Measurements from ENCODE around the gene RBMS3.
"Not testable (repeated sequence)": the region's sequence is repeated elsewhere in the genome, so short reads cannot be mapped to it uniquely, and the experiment has no call there.

The RBMS3 gene

DNA sequence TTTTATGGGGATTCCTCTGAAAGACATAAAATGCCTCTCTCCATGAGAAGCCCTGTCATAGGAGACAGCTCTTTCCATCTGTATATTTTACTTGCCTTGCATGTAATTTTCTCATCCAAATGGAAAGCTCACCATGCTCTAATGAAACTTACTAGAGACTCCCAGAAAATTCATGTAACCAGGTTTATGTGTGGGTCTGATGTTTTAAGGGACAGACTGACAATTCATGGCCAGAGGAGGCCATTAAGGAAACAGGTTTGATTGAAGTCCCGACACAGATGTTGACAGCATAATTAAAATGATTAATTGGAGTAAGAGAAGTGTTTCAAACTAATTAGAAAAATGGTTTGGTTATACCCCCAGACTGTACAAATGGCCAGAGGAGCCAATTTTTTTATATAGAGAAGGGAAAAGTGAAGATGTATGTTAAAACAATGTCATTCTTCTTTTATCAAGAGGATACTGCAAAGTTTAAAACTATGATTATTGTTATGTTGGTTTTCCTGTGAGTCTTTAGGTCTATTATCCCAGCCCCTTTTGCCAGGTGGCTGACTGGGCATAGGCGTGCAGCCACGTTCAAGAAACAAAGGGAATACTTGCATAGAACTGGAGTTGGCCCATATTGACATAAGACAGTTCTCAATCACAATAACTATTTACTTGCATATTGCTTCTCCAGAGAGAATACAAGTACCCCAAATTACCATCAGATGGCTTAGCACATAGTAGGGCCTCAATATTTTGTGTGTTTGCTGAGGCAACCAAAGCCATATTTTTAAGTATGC, 64.8 kb downstream of the RBMS3 start:
- no peak for DNase-seq

DNA sequence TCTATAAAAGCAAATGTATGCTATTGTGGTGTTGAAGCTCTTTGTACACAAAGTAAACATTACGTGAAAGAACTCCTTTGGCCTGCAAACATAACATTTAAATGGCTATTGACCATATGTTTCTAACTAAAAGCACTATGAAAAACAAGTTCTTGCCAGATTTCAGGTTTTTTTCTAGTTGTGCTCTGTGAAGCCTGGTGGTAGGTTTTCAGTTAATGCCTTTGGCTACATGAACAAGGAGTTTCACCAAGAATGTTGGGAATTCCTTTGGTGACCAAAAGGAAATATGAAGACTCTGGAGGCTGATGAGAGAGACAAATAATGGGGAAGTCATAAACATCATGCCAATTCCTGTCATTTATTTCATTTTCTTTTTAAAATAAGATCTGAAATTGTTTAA, 66.0 kb downstream of the RBMS3 start:
- DNase-seq: no peak

DNA sequence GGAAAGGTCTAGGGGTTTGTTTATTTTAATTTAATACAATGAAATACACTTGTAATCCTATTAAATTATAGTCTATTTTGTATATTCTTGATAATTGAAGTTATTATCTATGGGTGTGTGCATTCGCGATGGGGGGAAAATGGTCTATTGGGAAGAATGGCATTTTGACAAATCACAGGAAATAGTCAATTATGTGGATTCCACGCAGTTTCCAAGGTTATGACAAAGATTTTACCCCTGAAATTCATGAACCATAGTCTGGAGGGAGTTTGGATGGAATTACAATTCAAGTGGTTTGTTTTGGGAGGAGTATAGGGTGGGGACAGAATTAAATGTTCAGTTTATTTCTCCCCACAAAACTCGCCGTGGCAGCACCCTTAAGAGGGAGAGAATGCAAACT, 66.5 kb downstream of the RBMS3 start:
- no peak for DNase-seq

DNA sequence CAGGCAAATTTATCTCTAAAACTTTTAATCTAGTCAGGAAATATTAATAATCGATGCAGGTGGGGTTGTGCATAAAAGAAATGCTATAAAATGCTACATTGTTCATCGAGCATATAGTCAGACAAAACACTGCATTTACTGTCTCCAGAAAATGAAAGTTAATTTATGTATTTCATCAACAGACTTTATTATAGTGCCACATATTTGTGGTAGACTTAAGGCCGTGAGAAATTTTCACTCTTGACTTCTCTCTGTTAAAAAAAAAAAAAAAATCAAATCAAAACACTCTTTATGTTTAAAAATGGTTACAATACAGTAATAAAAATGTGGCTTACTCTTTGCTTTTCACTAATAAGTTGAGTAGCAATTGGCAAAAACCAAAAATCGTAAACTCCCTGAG, 67.4 kb downstream of the RBMS3 start:
- no peak for DNase-seq

DNA sequence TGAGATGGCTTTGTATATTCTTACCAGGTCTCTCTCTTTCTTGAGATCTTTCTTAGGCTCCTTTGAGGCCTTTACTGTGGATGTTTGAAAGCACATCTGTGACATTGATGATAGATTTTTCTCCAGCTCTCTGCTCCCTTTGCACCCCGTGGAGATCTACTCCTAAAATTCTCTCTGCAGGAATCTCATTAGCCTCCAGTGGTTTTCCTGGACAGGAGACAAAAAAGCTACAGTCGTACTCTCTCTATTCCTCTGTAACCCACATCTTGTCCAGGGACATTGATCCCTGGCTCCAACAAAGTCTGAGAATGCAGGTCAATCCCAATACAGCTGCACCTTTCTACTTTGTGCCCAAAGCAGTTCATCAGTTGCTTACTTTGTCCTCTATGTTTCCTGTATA, 68.2 kb downstream of the RBMS3 start:
- DNase-seq: no peak

DNA sequence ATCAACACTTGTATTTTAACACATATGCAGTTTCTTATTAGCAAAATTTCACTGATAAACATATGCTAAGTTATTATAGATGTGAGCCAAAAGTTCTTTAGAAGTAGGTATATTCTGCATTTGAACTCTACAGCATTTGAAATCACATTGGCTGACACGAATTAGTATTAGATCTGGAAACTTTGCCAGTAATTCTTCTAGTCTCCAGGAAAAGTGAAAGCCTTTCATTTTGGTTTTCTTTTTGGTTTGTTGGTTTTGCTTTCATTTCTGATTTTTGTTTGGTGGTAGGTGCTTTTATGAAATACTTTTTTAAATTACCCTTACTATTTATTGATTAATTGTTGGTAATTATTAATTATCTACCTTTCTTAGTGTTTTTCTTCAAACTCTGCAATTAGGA, 72.9 kb downstream of the RBMS3 start:
- no peak for DNase-seq

DNA sequence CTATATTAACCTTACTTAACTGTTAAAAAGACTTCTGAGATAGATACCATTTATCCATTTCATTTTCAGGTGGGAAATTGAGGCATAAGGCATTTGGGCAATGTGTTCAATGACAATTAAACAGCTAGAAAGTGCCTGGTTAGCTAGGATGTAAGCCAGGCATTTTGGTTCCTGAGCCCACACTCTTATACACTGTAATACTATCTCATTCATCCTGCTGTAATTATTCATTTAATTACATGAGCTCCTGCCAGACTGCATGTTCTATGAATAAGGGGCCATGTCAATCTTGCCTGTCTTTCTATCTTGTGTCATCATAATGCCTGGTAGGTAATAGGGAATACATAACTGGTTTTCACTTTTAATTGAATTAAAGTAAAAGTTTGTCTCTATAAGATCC, 74.0 kb downstream of the RBMS3 start:
- DNase-seq: no peak

DNA sequence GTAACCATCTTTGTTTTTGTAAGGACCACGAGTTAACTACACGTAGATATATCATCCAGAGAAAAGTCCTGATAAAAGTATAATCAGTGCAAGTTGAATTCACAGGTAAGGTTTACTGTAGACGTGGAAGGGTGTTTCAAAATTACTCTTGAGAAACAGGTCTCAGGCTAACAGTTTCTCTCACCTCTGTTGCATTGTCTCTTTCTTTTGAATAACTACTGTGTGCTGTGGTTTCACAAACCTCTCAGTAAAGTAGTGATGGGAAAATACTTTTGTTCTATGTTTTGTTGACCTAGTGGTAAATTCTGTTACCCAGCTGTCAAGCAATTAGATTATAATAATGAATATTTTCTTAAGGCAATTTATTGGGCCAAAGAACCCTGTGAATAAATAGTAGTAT, 75.2 kb downstream of the RBMS3 start:
- DNase-seq: no peak

DNA sequence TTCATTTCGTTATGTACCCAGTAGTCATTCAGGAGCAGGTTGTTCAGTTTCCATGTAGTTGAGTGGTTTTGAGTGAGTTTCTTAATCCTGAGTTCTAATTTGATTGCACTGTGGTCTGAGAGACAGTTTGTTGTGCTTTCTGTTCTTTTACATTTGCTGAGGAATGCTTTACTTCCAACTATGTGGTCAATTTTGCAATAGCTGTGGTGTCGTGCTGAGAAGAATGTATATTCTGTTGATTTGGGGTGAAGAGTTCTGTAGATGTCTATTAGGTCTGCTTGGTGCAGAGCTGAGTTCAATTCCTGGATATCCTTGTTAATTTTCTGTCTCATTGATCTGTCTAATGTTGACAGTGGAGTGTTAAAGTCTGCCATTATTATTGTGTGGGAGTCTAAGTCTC, 79.4 kb downstream of the RBMS3 start:
- DNase-seq: not testable (repeated sequence)

DNA sequence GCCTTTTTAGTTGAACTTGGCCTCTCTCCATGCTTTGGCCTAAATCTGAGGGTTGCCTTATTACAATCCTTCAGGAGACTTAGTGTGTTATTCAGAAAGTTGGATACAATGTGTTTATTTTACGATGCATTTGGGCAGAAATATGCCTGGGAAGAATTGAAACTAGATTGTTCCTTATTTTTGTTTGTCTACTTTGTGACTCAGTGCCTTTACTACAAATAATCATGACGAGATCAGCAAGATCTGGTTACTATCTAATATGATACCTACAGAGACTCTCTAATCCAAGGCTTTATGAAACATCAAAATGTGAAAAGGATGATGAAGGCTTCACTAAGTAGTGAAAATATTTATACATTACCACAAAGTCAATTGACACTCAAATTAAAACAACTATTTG, 82.2 kb downstream of the RBMS3 start:
- DNase-seq: no peak

DNA sequence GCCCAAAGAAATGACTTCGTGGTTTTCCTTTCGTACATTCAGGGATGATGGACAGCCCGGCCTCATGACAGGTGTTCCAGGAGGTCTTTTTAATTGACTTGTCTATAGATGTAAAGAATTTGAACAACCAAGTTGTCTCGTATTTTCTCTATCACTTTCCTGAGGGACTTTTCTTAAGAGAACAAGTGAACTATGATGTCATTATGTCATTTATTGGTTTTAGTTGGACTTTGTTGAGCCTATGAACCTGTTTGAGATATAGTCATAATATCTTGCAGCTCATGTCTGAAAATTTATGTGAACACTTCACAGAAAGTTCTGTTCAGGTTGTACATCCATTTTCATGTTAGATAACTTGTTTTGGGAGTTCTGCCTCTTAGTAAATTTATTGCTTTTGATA, 89.2 kb downstream of the RBMS3 start:
- DNase-seq: no peak

DNA sequence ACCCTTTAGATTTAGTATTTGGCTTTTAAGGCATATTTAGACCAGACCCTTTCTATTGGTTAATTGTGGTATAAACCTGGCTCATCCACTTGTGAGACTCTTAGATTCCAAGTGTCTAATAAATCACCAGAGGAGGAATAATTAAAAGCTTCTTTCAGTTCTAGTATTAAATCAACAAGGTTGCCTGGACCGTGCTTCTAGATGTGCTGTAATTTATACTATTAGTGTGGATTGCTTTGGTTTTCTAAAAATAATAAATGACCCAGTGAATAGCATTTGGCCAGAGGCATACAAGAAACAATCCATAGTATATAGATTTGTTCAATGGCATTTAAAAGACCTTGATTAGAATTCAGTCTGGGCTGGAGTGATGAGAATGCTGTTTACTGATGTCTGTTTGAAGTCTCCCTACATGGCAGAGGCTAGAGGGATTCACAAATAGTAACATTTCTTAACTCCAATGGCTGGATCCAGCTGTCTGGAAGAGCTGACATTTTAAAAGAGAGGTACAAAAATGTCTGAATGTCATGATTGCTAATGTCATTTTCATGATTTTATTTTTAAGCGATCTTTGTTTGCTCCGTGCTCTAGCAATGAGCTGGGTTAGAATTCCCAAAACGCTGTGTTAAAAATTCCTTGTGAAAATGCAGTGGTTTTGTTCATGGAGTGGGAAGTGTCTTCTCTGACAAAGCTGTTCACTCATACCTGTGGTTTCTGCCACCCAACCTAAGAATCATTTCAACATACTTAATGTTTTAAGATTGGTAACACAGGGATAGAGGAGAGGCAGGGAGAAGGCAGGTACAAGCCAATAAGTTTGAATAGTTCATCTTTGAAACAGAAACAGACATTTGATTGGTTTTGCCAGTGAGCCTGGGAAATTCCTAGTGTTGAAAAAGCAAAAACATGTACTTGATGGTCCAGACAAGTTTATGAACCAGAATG, 89.9 kb downstream of the RBMS3 start:
- DNase-seq: no peak

DNA sequence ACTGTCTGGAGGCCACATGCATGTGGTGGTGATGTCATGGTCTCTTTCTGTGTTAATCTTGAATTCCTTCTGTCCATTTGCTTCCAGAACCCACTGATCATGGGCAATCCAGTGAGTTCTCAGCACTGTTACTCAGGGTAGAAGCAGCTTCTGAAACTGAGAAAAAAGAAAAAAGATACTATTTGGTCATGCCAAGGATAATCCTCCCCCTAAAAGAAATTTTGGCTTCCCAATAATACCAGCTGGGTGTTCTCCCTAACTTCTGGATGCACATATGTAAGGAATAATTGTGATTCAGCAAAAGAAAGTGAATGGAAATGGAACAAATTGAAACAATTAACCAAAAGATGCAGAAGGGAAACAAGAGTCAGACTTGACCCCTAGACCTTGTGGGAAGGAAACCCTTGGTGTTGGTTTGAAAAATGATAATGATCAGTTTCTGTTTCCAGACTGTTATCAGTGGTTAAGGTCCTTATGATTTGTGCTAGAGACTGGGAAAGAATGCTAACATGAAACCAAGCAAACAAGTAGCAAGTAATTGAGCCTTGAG, 92.3 kb downstream of the RBMS3 start:
- no peak for DNase-seq

DNA sequence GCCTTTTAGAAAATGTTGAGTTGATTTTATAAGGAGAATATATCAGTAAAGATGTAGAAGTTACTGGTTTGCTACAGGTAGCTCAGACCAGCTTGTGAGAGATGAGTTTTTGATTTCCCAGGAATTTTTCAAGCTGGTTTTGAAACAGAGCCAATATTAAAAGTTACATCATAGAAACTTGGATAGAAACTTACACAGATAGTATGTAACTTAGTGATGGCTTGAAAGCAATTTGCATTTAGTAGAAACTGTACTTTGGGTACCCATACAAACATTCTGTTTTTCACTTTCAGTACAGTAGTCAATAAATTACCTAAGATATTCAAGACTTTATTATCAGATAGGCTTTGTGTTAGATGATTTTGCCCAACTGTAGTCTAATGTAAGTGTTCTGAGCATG, 93.4 kb downstream of the RBMS3 start:
- DNase-seq: no peak

DNA sequence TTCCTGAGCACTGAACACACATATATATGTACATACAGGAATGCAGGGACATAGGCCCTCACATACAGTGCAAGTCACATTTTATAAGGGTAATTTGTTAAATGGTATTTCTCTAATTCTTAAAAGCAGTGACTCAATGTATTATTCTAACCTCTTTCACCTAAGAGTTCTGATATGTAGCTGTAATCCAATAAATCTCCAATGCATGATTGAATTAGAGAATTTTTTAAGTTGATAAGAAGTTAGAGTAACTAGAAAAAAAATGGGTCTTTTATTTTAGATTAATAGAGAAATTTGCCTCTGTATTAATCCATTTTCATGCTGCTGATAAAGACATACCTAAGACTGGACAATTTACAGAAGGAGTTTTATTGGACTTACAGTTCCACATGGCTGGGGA, 98.2 kb downstream of the RBMS3 start:
- DNase-seq: no peak

DNA sequence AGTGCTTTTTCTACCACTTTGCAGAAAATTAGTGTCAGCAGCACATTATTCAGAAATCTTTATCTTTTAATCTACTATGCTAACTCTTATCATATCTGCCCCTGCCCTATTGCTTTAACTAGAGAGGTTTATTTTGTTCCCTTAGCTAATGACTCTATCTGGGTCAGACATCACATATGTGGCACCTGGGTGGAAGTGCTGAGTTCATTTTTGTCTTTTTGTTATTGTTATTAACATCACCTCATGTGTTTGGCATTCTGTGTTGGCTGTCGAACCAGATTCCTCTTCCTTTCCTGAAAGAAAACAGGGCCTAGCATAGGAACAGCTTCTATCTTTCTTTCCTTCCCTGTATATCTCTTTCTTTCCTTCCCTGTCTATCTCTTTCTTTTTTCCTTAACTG, 100.7 kb downstream of the RBMS3 start:
- DNase-seq: no peak

DNA sequence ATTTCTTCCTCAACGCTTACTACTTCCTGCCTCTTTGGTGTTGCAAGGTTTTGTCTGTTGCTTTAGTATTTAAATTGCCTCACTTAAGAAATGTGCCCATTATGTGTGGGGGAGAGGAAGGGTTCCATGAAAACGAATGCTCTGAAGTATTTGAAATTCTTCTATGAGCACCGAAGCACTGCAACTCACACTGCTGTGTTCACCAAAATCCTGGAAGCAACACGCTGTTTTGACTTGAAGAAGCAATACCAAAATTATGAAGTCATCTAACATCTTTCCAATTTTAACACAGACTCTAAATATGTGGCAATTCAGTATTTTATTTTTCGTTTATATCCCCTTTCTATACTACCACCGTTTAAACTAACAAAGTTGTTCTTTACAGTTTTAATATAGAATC, 101.5 kb downstream of the RBMS3 start:
- DNase-seq: no peak

DNA sequence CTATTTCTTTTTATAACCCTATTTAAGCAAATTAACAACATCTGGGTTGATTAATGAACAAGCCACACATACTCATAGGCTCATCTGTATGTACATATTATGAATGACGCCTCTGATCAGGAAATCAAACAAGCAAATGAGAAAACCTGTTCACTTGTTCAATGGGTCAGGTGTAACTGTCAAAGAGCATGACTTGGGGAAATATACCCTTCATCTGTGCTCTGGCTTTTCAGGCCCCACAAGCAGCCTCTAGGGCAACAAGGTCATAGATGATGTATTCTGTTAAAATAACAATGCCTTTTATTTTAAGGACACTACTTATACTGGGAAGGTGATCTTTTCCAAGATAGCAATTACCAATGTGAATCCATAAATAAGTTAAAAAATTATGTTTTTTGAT, 102.0 kb downstream of the RBMS3 start:
- DNase-seq: no peak

DNA sequence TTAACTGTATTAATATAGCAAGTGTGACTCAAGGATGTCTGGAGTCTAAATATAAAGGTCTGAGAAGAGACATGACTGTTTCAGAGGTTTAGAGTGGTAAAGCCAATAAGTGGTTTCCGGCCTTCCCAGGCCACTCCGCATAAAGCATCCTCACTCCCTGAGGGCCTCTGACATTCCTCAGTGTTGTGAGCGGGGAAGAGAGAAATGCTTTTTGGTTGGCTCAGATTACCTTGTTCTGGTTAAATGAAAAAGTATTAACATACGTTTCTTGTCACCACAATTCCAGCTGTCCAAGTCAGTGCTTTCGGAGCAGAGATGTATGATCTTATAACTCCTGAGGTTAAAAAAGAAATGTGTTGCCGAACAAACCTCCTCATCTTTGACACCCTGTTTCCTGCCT, 103.8 kb downstream of the RBMS3 start:
- peak; percentile 72 for DNase-seq

DNA sequence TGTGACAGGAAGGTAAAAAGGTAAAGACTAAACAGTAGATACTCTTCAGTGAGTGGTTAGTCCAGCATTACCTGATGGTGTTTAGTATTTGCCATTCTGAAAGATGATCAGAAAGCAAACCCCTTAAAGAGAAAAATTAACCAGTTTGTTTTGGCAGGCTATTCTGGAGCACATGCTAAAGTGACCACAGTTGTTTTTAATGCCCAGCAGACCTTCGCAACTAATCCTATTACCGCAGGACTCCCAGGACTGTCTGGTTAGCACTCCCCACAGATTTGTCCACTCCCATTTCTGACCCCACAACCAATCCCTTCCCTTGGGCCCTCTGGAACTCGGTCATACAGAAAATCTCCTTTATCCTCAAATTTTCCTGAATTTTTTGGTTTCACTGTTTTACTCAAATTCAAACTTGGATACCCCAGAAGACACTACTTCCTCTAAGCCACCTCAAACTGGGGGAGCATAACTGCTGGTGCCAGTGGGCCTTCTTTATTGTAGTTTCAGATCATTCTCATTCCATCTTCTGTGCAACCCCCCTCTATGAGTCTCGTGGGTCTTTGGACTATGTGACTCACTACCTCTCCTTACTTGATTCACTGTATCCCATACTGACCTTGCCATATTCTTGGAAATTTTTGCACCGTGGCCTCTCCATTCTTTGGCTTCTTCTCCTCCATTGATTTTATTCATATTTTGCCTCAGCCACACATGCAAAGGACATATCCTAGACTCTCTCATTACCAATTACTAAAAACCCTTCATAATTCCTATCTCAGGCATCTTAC, 104.4 kb downstream of the RBMS3 start:
- DNase-seq: peak; percentile 39

DNA sequence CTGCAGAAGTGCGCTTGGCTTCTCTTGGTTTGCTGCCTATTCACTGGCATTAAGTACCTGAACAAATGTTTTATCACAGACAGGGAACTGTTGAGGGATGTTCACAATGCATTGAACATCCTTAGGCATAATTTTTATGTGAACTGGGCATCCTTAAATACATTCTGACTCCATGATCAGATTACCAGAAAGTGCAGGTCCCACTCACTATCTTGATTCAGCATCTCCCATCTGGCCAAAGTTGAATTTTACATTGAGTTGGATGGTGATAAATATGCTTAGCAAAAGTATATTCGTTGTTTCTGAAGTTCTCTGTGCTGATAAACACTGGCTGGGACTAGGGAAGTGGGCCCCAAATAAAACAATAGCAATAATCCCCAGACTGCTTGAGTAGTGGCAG, 108.5 kb downstream of the RBMS3 start:
- no peak for DNase-seq

DNA sequence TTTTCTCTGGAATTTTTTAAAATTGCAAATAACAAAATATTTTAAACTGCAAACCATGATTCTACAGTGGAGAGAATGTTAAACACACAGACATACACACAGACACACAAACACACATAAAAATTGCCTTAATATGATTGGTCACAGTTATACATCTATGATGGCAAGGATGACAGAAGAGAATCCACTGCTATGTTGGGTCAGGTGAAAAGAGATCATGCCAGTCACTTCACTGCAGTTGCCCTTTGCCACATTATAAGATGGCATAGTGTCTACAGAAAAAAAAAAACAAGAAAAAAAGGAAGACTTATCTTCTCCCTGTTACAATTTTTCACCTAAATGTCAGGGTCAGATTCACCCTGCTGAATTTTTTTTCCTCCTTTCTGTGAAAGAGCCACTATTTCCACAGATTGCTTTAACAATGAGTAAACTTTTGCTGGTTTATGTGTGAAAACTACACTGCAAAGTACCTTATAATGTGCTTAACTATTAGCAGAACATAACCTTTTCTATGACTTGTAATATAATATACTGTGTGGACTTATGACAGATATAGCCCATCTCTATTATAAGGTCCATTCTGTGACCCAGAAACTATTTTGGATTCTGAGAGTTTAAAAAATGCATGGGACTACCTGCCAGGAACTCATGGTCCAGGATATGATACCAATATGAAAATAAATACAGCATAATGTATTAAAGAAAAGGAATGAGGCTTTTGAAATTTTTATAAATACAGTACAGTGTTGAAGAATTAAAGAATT, 111.9 kb downstream of the RBMS3 start:
- DNase-seq: no peak

All from femur (tissue), 1 donor.